Stimulated activated CD8-positive, alpha-beta memory T cell treated with anti-CD3 and anti-CD28 coated beads, Interleukin-15, amount 100 ng/mL, for 4 hours (primary cell): ENCODE measurements around the gene PPM1L.

Experiments used
- DNase-seq, 2 donors: peaks; one replicate each; pipeline ENCODE4 v3.0.0-alpha.2; 2020; ENCODE audit warnings: low read depth in 2 of 2

Gene PPM1L

GRCh38 chr3:160808838-160809237 is 52.8 kb downstream of the PPM1L start:
- no peak for DNase-seq

GRCh38 chr3:160809453-160809852 is 53.4 kb downstream of the PPM1L start:
- DNase-seq = no peak

- no peak for DNase-seq
Measured at GRCh38 chr3:160810362-160811236, 54.6 kb downstream of the PPM1L start.

- no peak for DNase-seq
Measured at GRCh38 chr3:160811237-160811548, 55.2 kb downstream of the PPM1L start.

GRCh38 chr3:160812304-160812703 is 56.3 kb downstream of the PPM1L start:
- DNase-seq = no peak

- DNase-seq = no peak
Measured at GRCh38 chr3:160815280-160815679, 59.2 kb downstream of the PPM1L start.

- no peak for DNase-seq
Measured at GRCh38 chr3:160820022-160820421, 64.0 kb downstream of the PPM1L start.

GRCh38 chr3:160820430-160820829 is 64.4 kb downstream of the PPM1L start:
- DNase-seq = no peak

GRCh38 chr3:160822936-160823335 is 66.9 kb downstream of the PPM1L start:
- no peak for DNase-seq

- no peak for DNase-seq
Measured at GRCh38 chr3:160825311-160825800, 69.3 kb downstream of the PPM1L start.

GRCh38 chr3:160826408-160826807 is 70.4 kb downstream of the PPM1L start:
- no peak for DNase-seq

- no peak for DNase-seq
Measured at GRCh38 chr3:160826991-160827390, 71.0 kb downstream of the PPM1L start.

GRCh38 chr3:160827516-160827915 is 71.5 kb downstream of the PPM1L start:
- DNase-seq = no peak

GRCh38 chr3:160828880-160829279 is 72.8 kb downstream of the PPM1L start:
- no peak for DNase-seq

- DNase-seq = no peak
Measured at GRCh38 chr3:160829486-160830009, 73.5 kb downstream of the PPM1L start.

- no peak for DNase-seq
Measured at GRCh38 chr3:160830796-160831195, 74.8 kb downstream of the PPM1L start.

GRCh38 chr3:160831401-160831800 is 75.4 kb downstream of the PPM1L start:
- DNase-seq = no peak

- no peak for DNase-seq
Measured at GRCh38 chr3:160837394-160837980, 81.5 kb downstream of the PPM1L start.

- no peak for DNase-seq
Measured at GRCh38 chr3:160840590-160840989, 84.6 kb downstream of the PPM1L start.

- DNase-seq = no peak
Measured at GRCh38 chr3:160841455-160841854, 85.4 kb downstream of the PPM1L start.

GRCh38 chr3:160842021-160843005 is 86.3 kb downstream of the PPM1L start:
- DNase-seq = no peak
